HG02763 (cell line): ENCODE results near the gene OLFML2A.
"Not testable (repeated sequence)": the region's sequence is repeated elsewhere in the genome, so short reads cannot be mapped to it uniquely, and the experiment has no call there.

Experiments
- ATAC-seq: cut with Tn5 transposase; IDR thresholded peaks from one replicate; pipeline ENCODE4 v1.9.1; 2021; ENCODE audit warnings: mild to moderate bottlenecking, moderate library complexity; ENCODE audit not compliant: unreplicated experiment

Gene OLFML2A

DNA sequence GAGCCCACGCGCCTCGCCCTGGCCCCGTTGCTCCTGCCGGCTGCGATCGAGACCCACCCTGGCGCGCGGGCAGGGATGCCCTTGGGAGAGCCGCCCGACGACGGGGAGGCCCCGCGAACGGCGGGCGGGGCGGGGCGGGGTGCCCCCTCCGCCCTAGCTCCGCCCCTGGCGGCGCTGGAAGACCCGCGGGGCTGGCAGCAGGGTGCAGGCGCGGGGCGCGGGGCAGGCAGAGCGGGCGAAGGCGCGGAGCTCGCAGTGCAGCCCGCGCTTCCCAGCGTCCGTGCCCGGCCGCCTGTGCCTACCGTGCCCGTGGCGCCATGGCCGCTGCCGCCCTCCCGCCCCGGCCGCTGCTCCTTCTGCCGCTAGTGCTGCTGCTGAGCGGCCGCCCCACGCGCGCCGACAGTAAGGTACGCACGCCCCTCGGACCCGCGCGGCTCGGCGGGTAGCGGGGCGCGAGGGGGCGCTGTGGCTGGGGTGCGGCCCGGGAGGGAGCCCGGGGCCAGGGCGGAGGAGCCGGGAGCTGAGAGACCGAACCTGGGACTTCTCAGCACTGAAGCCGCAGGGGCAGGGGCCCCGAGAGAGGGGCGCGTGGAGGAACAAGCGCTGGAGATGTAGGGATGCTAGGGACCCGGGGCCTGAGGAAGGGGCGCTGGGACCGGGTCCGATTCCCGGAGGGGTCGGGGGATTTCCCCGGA, at the start of gene OLFML2A:
Gene OLFML2A (plus strand): TSS at position 180 of the 695 bp plus-strand sequence. CDS start 138 bp downstream, at position 318.
- ATAC-seq: no peak

DNA sequence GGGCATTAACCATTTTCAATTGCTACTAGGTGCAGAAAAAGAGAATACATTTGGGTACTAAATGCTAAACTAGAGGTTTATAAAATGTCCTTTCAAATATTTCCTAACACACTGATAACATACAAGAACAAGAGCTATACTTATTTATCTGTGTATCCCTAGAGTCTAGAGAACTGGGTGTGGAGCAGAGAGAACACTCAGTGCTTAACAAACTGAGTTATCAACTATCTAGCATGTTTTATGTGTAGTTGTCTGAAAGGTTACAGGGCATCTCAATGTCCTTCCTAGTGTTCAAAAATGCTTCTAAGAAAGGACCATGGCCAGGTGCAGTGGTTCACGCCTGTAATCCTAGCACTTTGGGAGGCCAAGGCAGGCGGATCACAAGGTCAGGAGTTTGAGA, 46.2 kb upstream of the OLFML2A start:
- no peak for ATAC-seq

- no peak for ATAC-seq
Observed at GRCh38 chr9:124733964-124734740, 42.8 kb upstream of the OLFML2A start.

DNA sequence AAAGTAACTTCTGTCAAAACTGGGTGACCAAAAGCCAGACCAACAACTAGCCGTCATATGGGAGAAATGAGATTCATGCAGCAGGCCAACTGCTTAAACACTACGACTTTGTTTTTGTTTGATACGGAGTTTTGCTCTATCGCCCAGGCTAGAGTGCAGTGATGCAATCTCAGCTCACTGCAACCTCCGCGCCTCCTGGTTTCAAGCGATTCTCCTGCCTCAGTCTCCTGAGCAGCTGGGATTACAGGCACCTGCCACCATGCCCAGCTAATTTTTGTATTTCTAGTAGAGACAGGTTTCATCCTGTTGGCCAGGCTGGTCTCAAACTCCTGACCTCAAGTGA, 42.2 kb upstream of the OLFML2A start:
- ATAC-seq: not testable (repeated sequence)

DNA sequence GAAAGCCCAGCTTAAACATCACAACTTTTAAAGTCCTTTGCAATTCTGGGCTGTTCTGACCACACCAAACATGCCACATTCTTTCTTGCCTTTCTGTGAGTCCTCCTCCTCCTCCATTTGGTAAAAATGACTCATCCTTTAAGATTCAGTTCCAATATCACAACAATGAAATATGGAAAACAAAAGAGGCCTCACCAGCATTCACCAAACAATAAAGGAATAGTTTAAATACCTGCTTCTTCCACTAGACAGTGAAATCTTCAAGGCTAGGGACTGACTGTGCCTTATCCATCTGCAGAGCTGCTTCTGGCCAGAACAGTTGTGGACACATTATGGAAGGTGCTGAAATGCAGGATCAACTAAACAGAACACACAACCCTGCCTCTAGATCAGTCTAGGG, 41.8 kb upstream of the OLFML2A start:
- ATAC-seq: no peak

DNA sequence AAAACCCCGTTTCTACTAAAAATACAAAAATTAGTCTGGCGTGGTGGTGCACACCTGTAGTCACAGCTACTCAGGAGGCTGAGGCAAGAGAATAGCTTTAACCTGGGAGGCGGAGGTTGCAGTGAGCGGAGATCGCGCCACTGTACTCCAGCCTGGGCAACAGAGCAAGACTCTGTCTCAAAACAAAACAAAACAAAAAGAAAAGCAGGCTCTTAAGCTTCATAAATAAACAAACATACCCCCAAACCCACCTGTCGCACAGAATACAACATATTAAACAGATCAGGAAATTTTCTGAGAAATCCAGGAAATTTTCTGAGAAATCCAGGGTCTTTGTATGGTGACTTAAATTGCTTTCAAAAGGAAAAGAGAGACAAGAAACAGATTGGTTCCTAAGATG, 38.9 kb upstream of the OLFML2A start:
- not testable (repeated sequence) for ATAC-seq

GRCh38 chr9:124739360-124739759, 37.6 kb upstream of the OLFML2A start:
- ATAC-seq: no peak

DNA sequence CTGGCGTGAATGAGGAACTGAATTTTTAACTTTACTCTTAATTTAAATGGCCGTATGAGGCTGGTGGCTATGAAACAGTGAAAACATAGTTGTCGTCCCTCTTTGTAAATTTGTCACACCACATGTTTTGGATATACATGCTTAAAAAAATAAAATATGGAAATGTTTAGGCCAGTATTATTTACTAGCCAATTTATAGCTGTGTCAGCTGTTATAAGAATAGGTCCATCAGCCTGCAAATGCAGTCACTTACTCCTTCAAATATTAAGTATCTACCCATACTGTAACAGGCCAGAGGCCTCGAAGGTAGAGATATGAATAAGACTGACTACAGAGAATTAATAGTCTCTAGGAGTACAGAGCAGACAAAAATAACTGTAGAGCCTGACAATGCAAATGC, 35.8 kb upstream of the OLFML2A start:
- no peak for ATAC-seq

DNA sequence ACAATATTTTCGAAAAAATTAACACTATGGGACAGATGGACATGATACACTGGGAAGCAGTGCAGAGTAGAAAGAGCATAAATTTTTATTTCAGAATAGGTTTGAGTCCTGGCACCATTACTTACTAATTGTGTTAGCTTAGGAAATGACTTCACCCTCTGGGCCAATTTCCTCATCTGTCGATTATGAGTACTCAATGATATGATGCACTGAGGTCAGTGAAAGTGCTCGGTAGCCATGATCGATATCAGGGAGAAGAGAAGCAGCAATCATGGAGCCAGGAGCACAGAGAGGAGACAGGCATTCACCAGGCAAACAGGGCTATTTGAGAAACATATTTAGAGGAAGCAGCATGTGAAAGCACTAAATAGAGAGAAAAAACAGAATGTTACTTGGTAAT, 35.3 kb upstream of the OLFML2A start:
- no peak for ATAC-seq

DNA sequence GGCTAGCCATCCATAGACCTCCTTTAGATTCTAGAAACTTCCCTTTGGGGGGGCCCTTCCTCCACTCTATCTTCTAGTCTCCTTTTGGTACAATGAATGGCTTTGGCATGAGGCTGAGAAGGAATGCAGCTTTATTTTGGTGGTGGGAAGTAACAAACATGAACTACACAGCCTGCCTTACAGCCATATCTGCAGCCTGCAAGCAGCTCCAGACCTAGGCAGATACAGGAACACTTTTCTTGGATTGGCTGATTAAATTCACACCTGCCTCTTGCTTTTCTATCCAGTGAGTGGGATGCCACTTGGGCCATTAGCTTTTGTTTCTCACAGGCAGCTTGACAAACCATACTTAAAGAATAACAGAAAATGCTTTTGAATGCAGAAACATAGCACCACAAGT, 34.0 kb upstream of the OLFML2A start:
- ATAC-seq: no peak

- no peak for ATAC-seq
Observed at GRCh38 chr9:124743686-124744348, 33.1 kb upstream of the OLFML2A start.

- no peak for ATAC-seq
Observed at GRCh38 chr9:124747065-124747464, 29.9 kb upstream of the OLFML2A start.

GRCh38 chr9:124749284-124749683, 27.6 kb upstream of the OLFML2A start:
- ATAC-seq: no peak

DNA sequence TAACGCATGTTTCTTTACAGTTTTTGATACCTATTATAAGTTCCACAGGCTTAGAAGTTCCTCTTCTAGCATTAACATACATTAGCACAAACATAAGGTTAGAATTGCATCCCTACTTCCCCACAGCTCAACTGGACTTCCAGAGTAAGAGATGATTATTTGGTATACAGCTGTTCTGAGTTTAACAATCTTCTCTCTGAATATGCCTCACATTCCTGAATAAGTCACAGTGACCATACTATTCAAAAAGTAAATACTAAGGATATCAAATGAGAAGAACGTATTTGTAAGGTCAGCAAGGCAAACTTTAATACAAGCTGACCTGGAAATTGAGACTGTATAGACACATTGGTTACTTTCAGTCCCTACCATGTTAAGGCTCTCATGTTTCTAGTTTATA, 27.2 kb upstream of the OLFML2A start:
- no peak for ATAC-seq

GRCh38 chr9:124752967-124753366, 24.0 kb upstream of the OLFML2A start:
- no peak for ATAC-seq

- ATAC-seq: no peak
Observed at GRCh38 chr9:124754289-124754688, 22.6 kb upstream of the OLFML2A start.

GRCh38 chr9:124755061-124755460, 21.9 kb upstream of the OLFML2A start:
- no peak for ATAC-seq

GRCh38 chr9:124756011-124756410, 20.9 kb upstream of the OLFML2A start:
- ATAC-seq: no peak

DNA sequence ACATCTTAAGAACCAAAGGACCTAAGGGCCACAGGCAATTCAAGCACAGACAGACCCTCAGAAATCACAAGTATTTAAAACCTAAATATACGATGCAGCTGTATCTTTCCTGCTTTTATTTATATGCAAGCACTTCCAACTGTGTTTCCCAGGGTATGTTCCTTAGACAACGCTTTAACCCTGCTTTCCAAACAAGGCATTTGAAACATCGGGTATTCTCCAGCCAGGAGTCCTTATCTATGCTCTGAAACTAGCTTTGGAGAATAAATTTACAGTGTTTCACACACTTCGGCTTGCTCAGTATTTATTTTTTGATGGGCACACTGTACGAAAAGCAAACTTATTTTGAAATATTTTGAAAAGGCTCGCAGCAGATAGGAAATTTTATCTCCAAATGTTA, 19.3 kb upstream of the OLFML2A start:
- no peak for ATAC-seq

- no peak for ATAC-seq
Observed at GRCh38 chr9:124758061-124758460, 18.9 kb upstream of the OLFML2A start.

DNA sequence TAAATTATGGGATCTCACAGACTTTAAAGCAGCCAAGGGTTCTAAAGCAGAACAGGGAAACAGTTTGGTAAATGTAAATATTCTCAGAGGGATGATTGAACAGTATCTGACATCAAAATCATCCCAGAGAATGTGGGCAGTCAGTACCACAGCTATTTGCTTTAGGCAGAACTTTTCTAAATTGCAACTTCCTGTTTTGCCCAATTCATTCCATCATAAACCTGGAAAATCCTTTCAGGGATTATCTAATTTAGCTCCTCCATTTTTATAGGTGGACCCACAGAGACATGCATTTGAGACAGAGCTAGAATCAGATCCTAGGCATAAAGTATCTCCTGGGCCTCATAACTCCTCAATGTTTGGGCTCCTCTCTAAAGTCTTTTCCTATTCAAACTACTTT, 18.2 kb upstream of the OLFML2A start:
- no peak for ATAC-seq

- no peak for ATAC-seq
Observed at GRCh38 chr9:124759327-124759726, 17.6 kb upstream of the OLFML2A start.
